Osteoblast (primary cell): ENCODE measurements around the gene THBS2. TPM values are rescaled to one million over a fixed set of nuclear protein-coding genes. Genes with fewer than 3 reads are reported as not detected.

ENCODE experiments used
- DNase-seq: peaks from one replicate; pipeline ENCODE4 v3.0.0; 2011; ENCODE audit warnings: low spot score, mixed read lengths; ENCODE audit not compliant: insufficient read length; ENCODE audit errors: missing footprints
- H2AFZ ChIP-seq: 2 replicates; pipeline ENCODE4 v1.6.0; 2011; ENCODE audit warnings: mild to moderate bottlenecking, low read length
- H3K27ac ChIP-seq: 2 replicates; pipeline ENCODE4 v1.5.1; 2011; ENCODE audit warnings: mild to moderate bottlenecking, low read depth, low read length, moderate library complexity
- H3K27me3 ChIP-seq: 2 replicates; pipeline ENCODE4 v1.6.0; 2012; ENCODE audit warnings: mild to moderate bottlenecking, control low read depth, inconsistent platforms, low read length, moderate library complexity; ENCODE audit not compliant: insufficient read depth
- H3K36me3 ChIP-seq: 2 replicates; pipeline ENCODE4 v1.5.1; 2011; ENCODE audit warnings: mild to moderate bottlenecking, low read length, control low read depth, moderate library complexity; ENCODE audit not compliant: insufficient read depth
- H3K4me1 ChIP-seq: 2 replicates; pipeline ENCODE4 v1.5.1; 2011; ENCODE audit warnings: mild to moderate bottlenecking, low read length, control low read depth, moderate library complexity; ENCODE audit not compliant: insufficient read depth
- H3K4me2 ChIP-seq: 2 replicates; pipeline ENCODE4 v1.6.0; 2011; ENCODE audit warnings: mild to moderate bottlenecking, low read length; ENCODE audit not compliant: insufficient read depth
- H3K4me3 ChIP-seq: fragments of 200-600 bp; sonication (generic); 3 replicates; pipeline ENCODE4 v1.5.1; 2012; ENCODE audit warnings: mild to moderate bottlenecking, low read length, inconsistent platforms; ENCODE audit not compliant: insufficient read depth
- H3K79me2 ChIP-seq: 2 replicates; pipeline ENCODE4 v1.6.0; 2012; ENCODE audit warnings: mild to moderate bottlenecking, low read length, control low read depth, inconsistent platforms; ENCODE audit not compliant: insufficient read depth
- H3K9me3 ChIP-seq: 2 replicates; pipeline ENCODE4 v1.5.1; 2011; ENCODE audit warnings: low read depth, low read length, control low read depth
- H4K20me1 ChIP-seq: 2 replicates; pipeline ENCODE4 v1.6.0; 2012; ENCODE audit warnings: mild to moderate bottlenecking, low read length, control low read depth; ENCODE audit not compliant: insufficient read depth
- total RNA-seq: library from RNA; depleted of rRNA; stranded (reverse); fragments of >200 nt; gene quantifications from 2 replicates; pipeline ENCODE4 v1.2.3, GENCODE V29; 2012
- TF ChIP-seq, protein P1 (sequence below): IDR thresholded peaks from 2 replicates; pipeline ENCODE4 v1.5.1; 2011; ENCODE audit warnings: mild to moderate bottlenecking, low read depth, low read length, moderate library complexity; ENCODE audit errors: extremely low read depth

The THBS2 gene
- total RNA-seq, 1 donor = 1,498 TPM

DNA sequence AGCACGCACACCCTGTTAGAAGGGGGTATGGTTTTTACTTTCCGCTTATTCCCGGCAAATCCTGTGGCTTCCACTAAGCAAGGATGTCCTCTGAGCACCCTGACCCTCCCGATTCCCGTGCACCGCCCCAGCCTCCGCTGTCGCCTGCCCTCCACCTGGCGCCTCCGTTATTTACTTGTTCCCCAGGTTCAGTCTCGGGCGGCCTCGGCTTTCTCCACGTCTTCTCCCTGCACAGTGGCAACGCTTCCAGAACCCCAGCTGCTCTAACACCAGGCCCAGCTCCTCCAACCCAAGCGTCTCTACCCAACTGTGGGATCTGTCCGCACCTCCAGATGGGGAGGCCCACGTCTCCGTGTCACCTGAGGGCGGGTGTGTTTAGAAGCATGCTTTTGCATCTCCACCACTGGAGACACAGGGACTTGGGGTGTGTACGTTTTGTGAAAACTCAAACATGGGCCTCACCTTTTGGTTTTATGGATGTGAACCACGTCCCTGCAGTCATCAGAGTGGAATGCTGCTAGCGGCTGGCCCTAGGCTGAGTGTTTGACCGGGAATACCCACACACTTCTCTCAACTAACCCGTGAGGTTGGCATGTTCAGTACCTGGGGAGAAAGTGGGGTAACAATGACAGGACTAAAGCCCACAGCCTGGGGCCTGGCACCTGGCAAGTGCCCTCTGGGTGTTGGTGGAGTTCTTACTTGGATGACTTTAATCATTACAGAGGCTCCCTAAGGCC, 79.9 kb downstream of the THBS2 start:
- Histone ChIP-seq H3K27me3 (no peaks in the 10 kb centered on the region), H3K4me2 (no peak overlapping the region)

GRCh38 chr6:169172946-169173345, 80.7 kb downstream of the THBS2 start:
- peaks cover 3% of the 10 kb centered on the region for H3K79me2 ChIP-seq
- no peaks in the 10 kb centered on the region for H4K20me1 ChIP-seq
- H3K4me2 ChIP-seq = no peak overlapping the region
- TF ChIP-seq, protein P1, sequence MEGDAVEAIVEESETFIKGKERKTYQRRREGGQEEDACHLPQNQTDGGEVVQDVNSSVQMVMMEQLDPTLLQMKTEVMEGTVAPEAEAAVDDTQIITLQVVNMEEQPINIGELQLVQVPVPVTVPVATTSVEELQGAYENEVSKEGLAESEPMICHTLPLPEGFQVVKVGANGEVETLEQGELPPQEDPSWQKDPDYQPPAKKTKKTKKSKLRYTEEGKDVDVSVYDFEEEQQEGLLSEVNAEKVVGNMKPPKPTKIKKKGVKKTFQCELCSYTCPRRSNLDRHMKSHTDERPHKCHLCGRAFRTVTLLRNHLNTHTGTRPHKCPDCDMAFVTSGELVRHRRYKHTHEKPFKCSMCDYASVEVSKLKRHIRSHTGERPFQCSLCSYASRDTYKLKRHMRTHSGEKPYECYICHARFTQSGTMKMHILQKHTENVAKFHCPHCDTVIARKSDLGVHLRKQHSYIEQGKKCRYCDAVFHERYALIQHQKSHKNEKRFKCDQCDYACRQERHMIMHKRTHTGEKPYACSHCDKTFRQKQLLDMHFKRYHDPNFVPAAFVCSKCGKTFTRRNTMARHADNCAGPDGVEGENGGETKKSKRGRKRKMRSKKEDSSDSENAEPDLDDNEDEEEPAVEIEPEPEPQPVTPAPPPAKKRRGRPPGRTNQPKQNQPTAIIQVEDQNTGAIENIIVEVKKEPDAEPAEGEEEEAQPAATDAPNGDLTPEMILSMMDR = no peak
- peak; percentile 87 for DNase-seq
- peak overlapping the region; percentile 99 for H3K27ac ChIP-seq
- H3K4me3 ChIP-seq = no peak overlapping the region
- peak overlapping the region; percentile 28 for H2AFZ ChIP-seq
- no peaks in the 10 kb centered on the region for H3K27me3 ChIP-seq
- peaks cover 25% of the 10 kb centered on the region for H3K4me1 ChIP-seq
- no peaks in the 10 kb centered on the region for H3K9me3 ChIP-seq
- H3K36me3 ChIP-seq = peaks cover 6% of the 10 kb centered on the region

More for the DNA sequence above, 79.9 kb downstream of the THBS2 start:
- Histone ChIP-seq H3K4me3 (no peak overlapping the region), H3K36me3 (peaks cover 6% of the 10 kb centered on the region), H3K79me2 (peaks cover 3% of the 10 kb centered on the region), H4K20me1 (no peaks in the 10 kb centered on the region), H2AFZ (no peak overlapping the region), H3K27ac (peak overlapping the region; percentile 99), H3K9me3 (no peaks in the 10 kb centered on the region), H3K4me1 (peaks cover 19% of the 10 kb centered on the region)
- TF ChIP-seq, protein P1 = no peak
- DNase-seq = peak; percentile 78

DNA sequence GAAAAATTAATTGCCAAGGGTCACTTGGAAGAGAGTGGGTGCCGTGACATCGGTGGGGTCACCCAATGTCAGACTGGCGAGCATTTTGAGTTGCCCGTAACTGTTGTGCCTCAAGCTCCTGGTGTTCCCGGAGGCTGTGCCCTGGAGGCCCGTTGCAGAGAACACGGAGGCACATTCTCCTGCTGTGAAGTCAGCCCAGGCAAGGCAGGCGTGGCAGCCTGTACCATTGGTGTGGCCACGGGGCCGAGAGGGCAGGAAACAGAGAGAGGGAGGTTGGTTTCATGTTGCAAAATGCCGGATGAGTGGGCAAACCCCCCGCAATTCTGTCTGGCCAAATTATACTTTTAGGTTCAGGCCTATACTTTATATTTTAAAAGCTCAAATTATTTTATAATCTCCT, 81.2 kb downstream of the THBS2 start:
- H3K4me2 ChIP-seq = peak overlapping the region; percentile 20
- H4K20me1 ChIP-seq = no peaks in the 10 kb centered on the region
- H2AFZ ChIP-seq = peak overlapping the region; percentile 28
- peaks cover 3% of the 10 kb centered on the region for H3K79me2 ChIP-seq
- no peak overlapping the region for H3K4me3 ChIP-seq
- peaks cover 29% of the 10 kb centered on the region for H3K4me1 ChIP-seq
- TF ChIP-seq, protein P1 = no peak
- H3K9me3 ChIP-seq = no peaks in the 10 kb centered on the region
- DNase-seq = peak; percentile 98
- no peaks in the 10 kb centered on the region for H3K27me3 ChIP-seq
- H3K27ac ChIP-seq = peak overlapping the region; percentile 99
- H3K36me3 ChIP-seq = peaks cover 6% of the 10 kb centered on the region

GRCh38 chr6:169171951-169172350, 81.7 kb downstream of the THBS2 start:
- DNase-seq = peak; percentile 90
- Histone ChIP-seq H3K27ac (peak overlapping the region; percentile 99), H3K9me3 (no peaks in the 10 kb centered on the region), H3K4me2 (peak overlapping the region; percentile 20), H3K79me2 (peaks cover 8% of the 10 kb centered on the region), H4K20me1 (no peaks in the 10 kb centered on the region), H3K36me3 (peaks cover 7% of the 10 kb centered on the region), H3K4me3 (no peak overlapping the region), H3K4me1 (peaks cover 30% of the 10 kb centered on the region), H2AFZ (peak overlapping the region; percentile 28), H3K27me3 (no peaks in the 10 kb centered on the region)
- TF ChIP-seq, protein P1 = no peak
